Left lung (tissue), 10 donors: ENCODE results near the gene BRINP3. TPM values are rescaled to one million over a fixed set of nuclear protein-coding genes. Genes with fewer than 3 reads are reported as not detected.

Experiments used
- ATAC-seq: fragments of 200-7000 bp; cut with Tn5 transposase; one replicate; pipeline ENCODE4 v1.9.1; 2020; ENCODE audit warnings: moderate library complexity
- DNase-seq, 4 donors: peaks; one replicate each; pipeline ENCODE4 v3.0.0-alpha.2; 2013 to 2020
- H3K27ac ChIP-seq, 2 donors: fragments of 200-600 bp; sonication (generic) in 1 of 2; one replicate each; pipeline versions ENCODE4 v1.5.0 to v1.8.0; 2020 to 2021
- H3K27me3 ChIP-seq, 2 donors: fragments of 200-600 bp; sonication (generic) in 1 of 2; one replicate each; pipeline versions ENCODE4 v1.5.0 to v1.8.0; 2020 to 2021
- H3K36me3 ChIP-seq, 2 donors: fragments of 200-600 bp; sonication (generic) in 1 of 2; one replicate each; pipeline versions ENCODE4 v1.5.0 to v1.8.0; 2020 to 2021
- H3K4me1 ChIP-seq, 2 donors: fragments of 200-600 bp; one replicate each; pipeline ENCODE4 v1.8.0; 2021
- H3K4me3 ChIP-seq, 2 donors: fragments of 200-600 bp; sonication (generic) in 1 of 2; one replicate each; pipeline versions ENCODE4 v1.5.0 to v1.8.0; 2020 to 2021; ENCODE audit warnings: mild to moderate bottlenecking in 1 of 2
- H3K9me3 ChIP-seq, 2 donors: fragments of 200-600 bp; sonication (generic) in 1 of 2; one replicate each; pipeline versions ENCODE4 v1.5.0 to v1.8.0; 2020 to 2021
- CTCF ChIP-seq, 2 donors: fragments of 200-600 bp; sonication (generic) in 1 of 2; IDR thresholded peaks; one replicate each; pipeline versions ENCODE4 v1.5.0 to v1.8.0; 2021; ENCODE audit warnings: antibody characterized with exemption in 2 of 2
- intact Hi-C, 2 donors: fragments of 100-400 bp; cut with DNase I; formaldehyde crosslinking; loops; one replicate each; pipeline versions ENCODE4 v1.11.2 to v1.14.2; 2022
- polyA plus RNA-seq, 6 donors: library from polyadenylated mRNA; unstranded; fragments of 120-200 nt; gene quantifications; one replicate each; pipeline ENCODE4 v1.2.1, GENCODE V29; 2013; ENCODE audit not compliant: insufficient read length in 6 of 6
- total RNA-seq, 2 donors: library from RNA; stranded (reverse); fragmentation: NEBNext Ultra II Directional; extraction: Animal tissue kit (Norgen Biotek cat#: 25700); gene quantifications; one replicate each; pipeline ENCODE4 v1.2.1, GENCODE V29; 2021
- donor health status: DM: no; HTN: yes; CAD: no.
- donor health status: DM: no; HTN: no; CAD: no.

The BRINP3 gene
- total and polyA plus RNA-seq, 8 donors: 0.47 to 18.1 (median 10.5) TPM

- Histone ChIP-seq H3K4me1 (no peaks in the 10 kb centered on the region), H3K27me3 (no peaks in the 10 kb centered on the region), H3K27ac (no peak overlapping the region), H3K36me3 (no peaks in the 10 kb centered on the region), H3K9me3 (no peaks in the 10 kb centered on the region), H3K4me3 (no peak overlapping the region)
- intact Hi-C loops: no loop called here
- no peak for TF ChIP-seq CTCF (IDR thresholded peaks at IDR 0.05)
- no peak for ATAC-seq
- no peak for DNase-seq
Observed at GRCh38 chr1:190413142-190413541, 64.5 kb downstream of the BRINP3 start.

- ATAC-seq: no peak
Observed at GRCh38 chr1:190403402-190403801, 74.3 kb downstream of the BRINP3 start.

GRCh38 chr1:190399233-190399632 lies 78.4 kb downstream of the BRINP3 start:
- Histone ChIP-seq H3K36me3 (no peaks in the 10 kb centered on the region), H3K27me3 (no peaks in the 10 kb centered on the region), H3K4me1 (no peaks in the 10 kb centered on the region), H3K4me3 (no peak overlapping the region), H3K27ac (no peak overlapping the region), H3K9me3 (peaks cover 0 to 6% of the 10 kb centered on the region in 2 donors)
- DNase-seq (no peak), ATAC-seq (no peak)
- intact Hi-C loops: no loop called here
- no peak for TF ChIP-seq CTCF (IDR thresholded peaks at IDR 0.05)

More at GRCh38 chr1:190403402-190403801, 74.3 kb downstream of the BRINP3 start:
- peaks cover 0 to 6% of the 10 kb centered on the region in 2 donors for H3K9me3 ChIP-seq
- H3K4me3 ChIP-seq: no peak overlapping the region
- no peaks in the 10 kb centered on the region for H3K4me1 ChIP-seq
- intact Hi-C loops: no loop called here
- H3K27me3 ChIP-seq: no peaks in the 10 kb centered on the region
- DNase-seq: no peak
- no peak overlapping the region for H3K27ac ChIP-seq
- H3K36me3 ChIP-seq: no peaks in the 10 kb centered on the region
- TF ChIP-seq CTCF (IDR thresholded peaks at IDR 0.05): no peak

- no peak for TF ChIP-seq CTCF (IDR thresholded peaks at IDR 0.05)
- Histone ChIP-seq H3K27me3 (no peaks in the 10 kb centered on the region), H3K27ac (no peak overlapping the region), H3K9me3 (no peaks in the 10 kb centered on the region), H3K36me3 (no peaks in the 10 kb centered on the region), H3K4me1 (no peaks in the 10 kb centered on the region), H3K4me3 (no peak overlapping the region)
- ATAC-seq: no peak
- intact Hi-C loops: no loop called here
- no peak for DNase-seq
Observed at GRCh38 chr1:190391582-190391981, 86.1 kb downstream of the BRINP3 start.

- Histone ChIP-seq H3K36me3 (no peaks in the 10 kb centered on the region), H3K27me3 (no peaks in the 10 kb centered on the region), H3K4me1 (no peaks in the 10 kb centered on the region), H3K27ac (no peak overlapping the region), H3K9me3 (no peaks in the 10 kb centered on the region), H3K4me3 (no peak overlapping the region)
- peak in 1 of 4 donors; percentile 12 for DNase-seq
- no peak for TF ChIP-seq CTCF (IDR thresholded peaks at IDR 0.05)
- intact Hi-C loops: no loop called here
- ATAC-seq: no peak
Observed at GRCh38 chr1:190377991-190378390, 99.7 kb downstream of the BRINP3 start.
